HepG2 (cell line): ENCODE data around the gene IMPG2. TPM values are rescaled to one million over a fixed set of nuclear protein-coding genes. Genes with fewer than 3 reads are reported as not detected.

Experiments used
- ATAC-seq: fragments of 200-7000 bp; cut with Tn5 transposase; 3 replicates; pipeline ENCODE4 v1.9.1; 2020; ENCODE audit warnings: mild to moderate bottlenecking, moderate library complexity
- BruUV-seq: library from RNA; stranded (reverse); fragments of 400-500 nt; replicated peaks from 2 replicates; lab custom pipeline; 2021; lab: Mats Ljungman, UMichigan
- CTCF ChIA-PET: fragments of 300-600 bp; formaldehyde crosslinking; extraction: SDS; loops from one replicate; lab custom pipeline; 2021; ENCODE audit warnings: low total read pairs, inconsistent platforms, low intra/inter-chr PET ratio; lab: Yijun Ruan, JAX
- POLR2A ChIA-PET: fragments of 350-600 bp; sonication (Branson Sonifier 250); formaldehyde crosslinking; loops from one replicate; lab custom pipeline; 2020; ENCODE audit warnings: antibody characterized with exemption, inconsistent platforms; lab: Yijun Ruan, JAX
- DNase-seq: peaks from one replicate; pipeline ENCODE4 v3.0.0-alpha.2; 2015; ENCODE audit warnings: low spot score
- FAIRE-seq: peaks from 3 replicates; lab custom pipeline; 2011; peaks lifted over from hg19 to GRCh38; lab: Jason Lieb, UNC
- H2AFZ ChIP-seq: one replicate; pipeline ENCODE4 v1.6.1; 2011; ENCODE audit warnings: low read length, inconsistent platforms
- H3K27ac ChIP-seq: fragments of 300-600 bp; 3 replicates; pipeline ENCODE4 v1.8.0; 2011; ENCODE audit warnings: mixed run types, mild to moderate bottlenecking, mixed read lengths, low read length, inconsistent platforms; ENCODE audit not compliant: insufficient read depth; ENCODE audit errors: extremely low read length
- H3K27me3 ChIP-seq, 2 experiments: fragments of 200-600 bp in 1 of 2; 2 replicates in 1 of 2; 3 replicates in 1 of 2; pipeline versions ENCODE4 v1.6.0 to v1.8.0; 2011; ENCODE audit warnings: low read length in 2 of 2, mild to moderate bottlenecking in 2 of 2, moderate library complexity in 2 of 2, inconsistent platforms in 1 of 2; ENCODE audit not compliant: insufficient read depth in 2 of 2, control insufficient read depth in 1 of 2
- H3K36me3 ChIP-seq, 2 experiments: fragments of 200-600 bp in 1 of 2; replicated peaks in 1 of 2; 2 replicates in 1 of 2; 3 replicates in 1 of 2; pipeline versions ENCODE4 v1.5.1 to v1.8.0; 2011; ENCODE audit warnings: low read length in 2 of 2, inconsistent platforms in 1 of 2; ENCODE audit not compliant: insufficient read depth in 2 of 2, control insufficient read depth in 1 of 2
- H3K4me1 ChIP-seq: 2 replicates; pipeline ENCODE4 v1.5.1; 2012; ENCODE audit warnings: low read length, inconsistent platforms; ENCODE audit not compliant: insufficient read depth
- H3K4me2 ChIP-seq: 2 replicates; pipeline ENCODE4 v1.6.0; 2011; ENCODE audit warnings: low read depth, low read length, inconsistent platforms
- H3K4me3 ChIP-seq, 3 experiments: fragments of 200-600 bp in 1 of 3; sonication (generic), shearing (Covaris generic) in 1 of 3; replicated peaks in 1 of 3; 2 replicates each; pipeline ENCODE4 v1.5.1; 2011 to 2016; ENCODE audit warnings: low read length in 3 of 3, inconsistent platforms in 2 of 3, low read depth in 2 of 3, mild to moderate bottlenecking in 2 of 3, control low read depth in 1 of 3, mixed read lengths in 1 of 3; ENCODE audit not compliant: insufficient read depth in 1 of 3
- H3K79me2 ChIP-seq: one replicate; pipeline ENCODE4 v1.6.1; 2011; ENCODE audit warnings: low read length, inconsistent platforms; ENCODE audit not compliant: insufficient read depth
- H3K9ac ChIP-seq: 2 replicates; pipeline ENCODE4 v1.6.0; 2011; ENCODE audit warnings: mild to moderate bottlenecking, low read depth, low read length, inconsistent platforms; ENCODE audit not compliant: insufficient read depth
- H3K9me3 ChIP-seq: 2 replicates; pipeline ENCODE4 v1.5.1; 2012; ENCODE audit warnings: mild to moderate bottlenecking, low read length
- H4K20me1 ChIP-seq: 2 replicates; pipeline ENCODE4 v1.6.0; 2011; ENCODE audit warnings: inconsistent platforms, mild to moderate bottlenecking, low read length, moderate library complexity; ENCODE audit not compliant: insufficient read depth
- CEBPB ChIP-seq: IDR thresholded peaks from 2 replicates; pipeline ENCODE4 v1.6.1; 2011; ENCODE audit warnings: low read depth, low read length, improper control_type of control experiment, borderline replicate concordance
- CENPT ChIP-seq: sonication (generic); formaldehyde crosslinking; IDR thresholded peaks from 2 replicates; pipeline ENCODE4 v1.8.0; 2022; ENCODE audit warnings: low read depth, mild to moderate bottlenecking, moderate library complexity, missing genetic modification reagents
- EP300 ChIP-seq, 3 experiments: sonication (generic) in 1 of 3; formaldehyde crosslinking in 1 of 3; IDR thresholded peaks; 2 replicates each; pipeline versions ENCODE4 v1.5.1 to v1.6.1; 2011 to 2020; ENCODE audit warnings: low read depth in 2 of 3, low read length in 2 of 3, borderline replicate concordance in 1 of 3, improper control_type of control experiment in 1 of 3, mild to moderate bottlenecking in 1 of 3, missing genetic modification reagents in 1 of 3, moderate library complexity in 1 of 3
- FOXA1 ChIP-seq, 2 experiments: fragments of 450-650 bp in 1 of 2; sonication (generic) in 1 of 2; formaldehyde crosslinking in 1 of 2; IDR thresholded peaks; 2 replicates each; pipeline versions ENCODE4 v1.4.0 to v1.6.1; 2016 to 2020; ENCODE audit warnings: missing genetic modification reagents in 1 of 2
- HDAC1 ChIP-seq: sonication (generic); formaldehyde crosslinking; IDR thresholded peaks from 2 replicates; pipeline ENCODE4 v1.5.1; 2020; ENCODE audit warnings: mild to moderate bottlenecking, missing genetic modification reagents
- MXI1 ChIP-seq: IDR thresholded peaks from 3 replicates; pipeline ENCODE4 v1.6.1; 2012; ENCODE audit warnings: low read depth, low read length, inconsistent platforms, borderline replicate concordance
- NFKBIZ ChIP-seq: IDR thresholded peaks from 2 replicates; pipeline ENCODE4 v1.6.1; 2018; ENCODE audit warnings: missing genetic modification reagents, missing compliant biosample characterization
- PITX1 ChIP-seq: sonication (generic); formaldehyde crosslinking; IDR thresholded peaks from 2 replicates; pipeline ENCODE4 v1.5.1; 2020; ENCODE audit warnings: mild to moderate bottlenecking, missing genetic modification reagents
- REXO4 ChIP-seq: sonication (generic); formaldehyde crosslinking; IDR thresholded peaks from 2 replicates; pipeline ENCODE4 v1.8.0; 2022; ENCODE audit warnings: missing genetic modification reagents, mild to moderate bottlenecking, borderline replicate concordance
- SMARCE1 ChIP-seq: fragments of 450-650 bp; IDR thresholded peaks from 2 replicates; pipeline ENCODE4 v1.6.1; 2017; ENCODE audit warnings: borderline replicate concordance
- SMYD3 ChIP-seq: sonication (generic); formaldehyde crosslinking; IDR thresholded peaks from 2 replicates; pipeline ENCODE4 v1.8.1; 2023; ENCODE audit warnings: mild to moderate bottlenecking, missing genetic modification reagents
- TOE1 ChIP-seq: sonication (generic); formaldehyde crosslinking; IDR thresholded peaks from 2 replicates; pipeline ENCODE4 v1.4.0; 2020; ENCODE audit warnings: mild to moderate bottlenecking, missing genetic modification reagents
- TOPORS ChIP-seq: sonication (generic); formaldehyde crosslinking; IDR thresholded peaks from 2 replicates; pipeline ENCODE4 v1.8.0; 2023; ENCODE audit warnings: mild to moderate bottlenecking, missing genetic modification reagents
- YEATS4 ChIP-seq: sonication (generic); formaldehyde crosslinking; IDR thresholded peaks from 2 replicates; pipeline ENCODE4 v1.4.0; 2020; ENCODE audit warnings: missing genetic modification reagents, borderline replicate concordance
- ZBTB21 ChIP-seq: sonication (generic); formaldehyde crosslinking; IDR thresholded peaks from 2 replicates; pipeline ENCODE4 v1.4.0; 2020; ENCODE audit warnings: missing genetic modification reagents
- ZBTB8A ChIP-seq: sonication (generic); formaldehyde crosslinking; IDR thresholded peaks from 2 replicates; pipeline ENCODE4 v1.4.0; 2020; ENCODE audit warnings: mild to moderate bottlenecking, low read depth, missing genetic modification reagents, borderline replicate concordance
- ZNF274 ChIP-seq: sonication (generic); formaldehyde crosslinking; IDR thresholded peaks from 2 replicates; pipeline ENCODE4 v1.5.1; 2020; ENCODE audit warnings: mild to moderate bottlenecking, missing genetic modification reagents
- ZNF292 ChIP-seq: sonication (generic); formaldehyde crosslinking; IDR thresholded peaks from 2 replicates; pipeline ENCODE4 v1.8.1; 2022; ENCODE audit warnings: mild to moderate bottlenecking, low read depth, missing genetic modification reagents, borderline replicate concordance
- ZSCAN21 ChIP-seq: sonication (generic); formaldehyde crosslinking; IDR thresholded peaks from 2 replicates; pipeline ENCODE4 v1.8.0; 2022; ENCODE audit warnings: mild to moderate bottlenecking, missing genetic modification reagents, moderate library complexity, borderline replicate concordance
- whole genome bisulfite sequencing: methylation state at CpG from one replicate; pipeline ENCODE4 v1.1.6; 2017; ENCODE audit warnings: low lambda C conversion rate; 5-methylcytosine and 5-hydroxymethylcytosine counted together
- in situ Hi-C: cut with HindIII; loops from 2 replicates; pipeline ENCODE4 v1.10.0; 2017; ENCODE audit warnings: low pct_unique_long_range_greater_than_20kb; ENCODE audit not compliant: extremely low pct_ligation_motif_present
- intact Hi-C: fragments of 100-400 bp; cut with micrococcal nuclease; formaldehyde crosslinking; loops from one replicate; pipeline ENCODE4 v1.10.0; 2022; ENCODE audit not compliant: unreplicated experiment
- polyA plus RNA-seq, 8 experiments: library from polyadenylated mRNA; depleted of rRNA in 3 of 8; stranded (reverse) in 7 of 8; unstranded in 1 of 8; fragments of >200 nt; fragmentation: Illumina TruSeq in 4 of 8; extraction: Trizol in 4 of 8; gene quantifications; 2 replicates each; pipeline versions ENCODE4 v1.2.1 to v1.2.3, GENCODE V29; 2011 to 2016; ENCODE audit warnings: low read depth in 4 of 8, missing spikeins in 1 of 8, mixed read lengths in 1 of 8; ENCODE audit not compliant: insufficient read depth in 1 of 8
- total RNA-seq, 5 experiments: library from RNA; depleted of rRNA; stranded (reverse); fragments of >200 nt; fragmentation: Illumina TruSeq; extraction: Trizol; gene quantifications; 2 replicates each; pipeline ENCODE4 v1.2.3, GENCODE V29; 2016; ENCODE audit warnings: low read depth in 1 of 5
- TF ChIP-seq, protein P1 (sequence below): sonication (generic); formaldehyde crosslinking; IDR thresholded peaks from 2 replicates; pipeline ENCODE4 v1.9.0; 2022; ENCODE audit warnings: low read depth, missing genetic modification reagents
- TF ChIP-seq, protein P2 (sequence below): sonication (generic); formaldehyde crosslinking; conservative IDR thresholded peaks from 2 replicates; pipeline ENCODE4 v1.8.0; 2022; ENCODE audit warnings: low read depth, missing genetic modification reagents

IMPG2 gene
- total and polyA plus RNA-seq, 2 of the 13 experiments (the other 11 are each of a cell fraction or from before 2014, with no cell fraction given), result 0.02 to 0.03 TPM

DNA sequence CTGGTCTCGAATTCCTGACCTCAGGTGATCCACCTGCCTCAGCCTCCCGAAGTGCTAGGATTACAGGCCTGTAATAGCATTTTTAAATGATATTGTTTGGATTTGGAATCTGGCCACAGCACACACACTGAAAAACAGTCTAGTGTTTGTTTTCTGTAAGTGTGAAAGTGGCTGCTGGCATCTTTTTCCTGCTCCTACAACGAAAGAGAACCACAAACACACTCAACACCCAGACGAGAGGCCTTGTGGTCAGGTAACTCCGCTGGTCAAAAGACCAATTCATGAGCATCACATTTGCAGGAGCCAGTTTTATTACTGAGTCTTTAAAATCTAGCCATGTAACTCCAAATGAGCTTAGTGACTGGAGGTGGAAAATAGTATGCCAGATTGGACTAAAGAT, 50.2 kb downstream of the IMPG2 start (continued):
- TF ChIP-seq, protein P1, sequence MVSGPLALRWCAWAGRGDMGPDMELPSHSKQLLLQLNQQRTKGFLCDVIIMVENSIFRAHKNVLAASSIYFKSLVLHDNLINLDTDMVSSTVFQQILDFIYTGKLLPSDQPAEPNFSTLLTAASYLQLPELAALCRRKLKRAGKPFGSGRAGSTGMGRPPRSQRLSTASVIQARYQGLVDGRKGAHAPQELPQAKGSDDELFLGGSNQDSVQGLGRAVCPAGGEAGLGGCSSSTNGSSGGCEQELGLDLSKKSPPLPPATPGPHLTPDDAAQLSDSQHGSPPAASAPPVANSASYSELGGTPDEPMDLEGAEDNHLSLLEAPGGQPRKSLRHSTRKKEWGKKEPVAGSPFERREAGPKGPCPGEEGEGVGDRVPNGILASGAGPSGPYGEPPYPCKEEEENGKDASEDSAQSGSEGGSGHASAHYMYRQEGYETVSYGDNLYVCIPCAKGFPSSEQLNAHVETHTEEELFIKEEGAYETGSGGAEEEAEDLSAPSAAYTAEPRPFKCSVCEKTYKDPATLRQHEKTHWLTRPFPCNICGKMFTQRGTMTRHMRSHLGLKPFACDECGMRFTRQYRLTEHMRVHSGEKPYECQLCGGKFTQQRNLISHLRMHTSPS (CRISPR knock-in tag), result no peak
- TF ChIP-seq TOPORS (no peak), ZBTB8A (CRISPR knock-in tag) (no peak), CENPT (CRISPR knock-in tag) (no peak), FOXA1 (IDR thresholded peaks at IDR 0.05) (no peak), FOXA1 (CRISPR knock-in tag; IDR thresholded peaks at IDR 0.05) (no peak), ZNF274 (CRISPR knock-in tag) (no peak), ZSCAN21 (CRISPR knock-in tag) (no peak), NFKBIZ (CRISPR knock-in tag) (no peak)

DNA sequence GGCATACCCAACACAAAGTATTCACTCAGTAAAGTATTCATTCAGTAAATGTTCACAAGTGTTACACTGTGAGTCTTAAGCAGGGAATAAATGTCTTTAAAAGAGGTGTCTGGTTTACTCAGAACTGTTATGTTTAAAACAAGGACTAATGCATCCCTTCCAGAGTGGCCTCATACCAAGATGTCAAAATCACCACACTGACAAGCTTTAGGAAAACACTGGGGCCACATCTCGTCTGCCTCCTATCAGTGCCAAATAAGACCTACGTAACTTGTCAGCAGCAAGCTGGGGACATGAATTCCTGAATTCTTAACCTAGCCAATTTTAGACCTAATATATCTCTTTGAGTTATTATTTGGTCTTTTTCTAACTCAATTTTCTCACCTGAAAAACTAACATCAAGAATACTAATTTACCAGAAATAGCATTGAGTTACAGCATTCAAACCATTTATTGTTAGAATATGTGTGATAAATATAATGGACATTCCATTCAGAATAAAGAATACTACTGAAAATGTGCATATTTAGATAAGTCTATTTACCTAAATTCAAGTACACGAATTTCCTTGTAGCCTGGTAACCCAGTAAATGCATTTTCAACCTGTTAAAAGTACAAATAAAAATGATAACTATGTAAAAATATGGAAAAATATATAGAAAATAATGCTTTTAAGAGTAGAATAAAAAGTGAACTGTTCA, 51.3 kb downstream of the IMPG2 start:
- FAIRE-seq, result no peak
- H3K79me2 ChIP-seq, result no peaks in the 10 kb centered on the region
- BruUV-seq, result no TSS peak
- no peak for DNase-seq
- intact Hi-C loops, result no loop called here
- H3K27me3 ChIP-seq, result no peaks in the 10 kb centered on the region
- no peak overlapping the region for H3K4me2 ChIP-seq
- H3K27ac ChIP-seq, result no peak overlapping the region
- H3K4me1 ChIP-seq, result no peaks in the 10 kb centered on the region
- no peak for ATAC-seq
- no peaks in the 10 kb centered on the region for H3K36me3 ChIP-seq
- 31% methylated on average over 2 of the region's 3 CpGs for WGBS
- H4K20me1 ChIP-seq, result no peaks in the 10 kb centered on the region
- ChIA-PET CTCF (no interaction called here), POLR2A (no interaction called here)
- no peaks in the 10 kb centered on the region for H3K9me3 ChIP-seq
- in situ Hi-C loops, result no loop called here
- no peak overlapping the region for H3K4me3 ChIP-seq
- no peak overlapping the region for H3K9ac ChIP-seq
- no peak overlapping the region for H2AFZ ChIP-seq
- TF ChIP-seq, protein P2, sequence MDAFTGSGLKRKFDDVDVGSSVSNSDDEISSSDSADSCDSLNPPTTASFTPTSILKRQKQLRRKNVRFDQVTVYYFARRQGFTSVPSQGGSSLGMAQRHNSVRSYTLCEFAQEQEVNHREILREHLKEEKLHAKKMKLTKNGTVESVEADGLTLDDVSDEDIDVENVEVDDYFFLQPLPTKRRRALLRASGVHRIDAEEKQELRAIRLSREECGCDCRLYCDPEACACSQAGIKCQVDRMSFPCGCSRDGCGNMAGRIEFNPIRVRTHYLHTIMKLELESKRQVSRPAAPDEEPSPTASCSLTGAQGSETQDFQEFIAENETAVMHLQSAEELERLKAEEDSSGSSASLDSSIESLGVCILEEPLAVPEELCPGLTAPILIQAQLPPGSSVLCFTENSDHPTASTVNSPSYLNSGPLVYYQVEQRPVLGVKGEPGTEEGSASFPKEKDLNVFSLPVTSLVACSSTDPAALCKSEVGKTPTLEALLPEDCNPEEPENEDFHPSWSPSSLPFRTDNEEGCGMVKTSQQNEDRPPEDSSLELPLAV (CRISPR knock-in tag), result no peak
- TF ChIP-seq SMYD3 (CRISPR knock-in tag) (no peak), TOE1 (no peak), CEBPB (no peak), HDAC1 (CRISPR knock-in tag) (no peak), ZBTB21 (no peak), PITX1 (CRISPR knock-in tag) (no peak), SMARCE1 (no peak), EP300 (IDR thresholded peaks at IDR 0.05; ENCODE audit: low read depth in 2 of 2, low read length in 2 of 2) (no peak), EP300 (CRISPR knock-in tag; IDR thresholded peaks at IDR 0.05; ENCODE audit: borderline replicate concordance) (no peak), ZNF292 (CRISPR knock-in tag) (no peak), REXO4 (CRISPR knock-in tag) (no peak), MXI1 (no peak), YEATS4 (no peak)
